HL-60 (cell line): Measurements from ENCODE around the gene ADGRD2.

Source experiments
- DNase-seq, 2 experiments: peaks; one replicate each; pipeline ENCODE4 v3.0.0-alpha.2; 2010 to 2020; ENCODE audit warnings: low read depth in 1 of 2, low spot score in 1 of 2
- H3K27ac ChIP-seq: fragments of 250-450 bp; sonication (Bioruptor Pico); replicated peaks from 2 replicates; pipeline ENCODE4 v1.5.1; 2020; ENCODE audit warnings: mild to moderate bottlenecking, moderate library complexity
- H3K27me3 ChIP-seq: fragments of 250-450 bp; sonication (Bioruptor Pico); 2 replicates; pipeline ENCODE4 v1.5.1; 2021; ENCODE audit warnings: mild to moderate bottlenecking, moderate library complexity; ENCODE audit not compliant: insufficient read depth, poor library complexity, severe bottlenecking
- H3K4me3 ChIP-seq: replicated peaks from 2 replicates; pipeline ENCODE4 v1.5.1; 2011; ENCODE audit warnings: mild to moderate bottlenecking, control low read depth, low read length; ENCODE audit not compliant: insufficient read depth
- CTCF ChIP-seq: IDR thresholded peaks from one replicate; pipeline ENCODE4 v1.5.1; 2011; ENCODE audit warnings: low read length, control low read depth, inconsistent platforms; ENCODE audit not compliant: insufficient read depth
- GABPA ChIP-seq: IDR thresholded peaks from 2 replicates; pipeline ENCODE4 v1.6.1; 2012; ENCODE audit warnings: low read depth
- POLR2AphosphoS5 ChIP-seq: IDR thresholded peaks from 2 replicates; pipeline ENCODE4 v1.6.1; 2012; ENCODE audit warnings: low read depth
- SPI1 ChIP-seq: IDR thresholded peaks from 2 replicates; pipeline ENCODE4 v1.6.1; 2012; ENCODE audit warnings: low read depth, mild to moderate bottlenecking, borderline replicate concordance
- TF ChIP-seq, protein P1 (sequence below): IDR thresholded peaks from 2 replicates; pipeline ENCODE4 v1.6.1; 2012; ENCODE audit warnings: low read depth; ENCODE audit not compliant: insufficient replicate concordance

Gene ADGRD2

GRCh38 chr9:124470306-124470705, 20.1 kb downstream of the ADGRD2 start:
- Histone ChIP-seq H3K4me3 (no peak overlapping the region), H3K27me3 (no peaks in the 10 kb centered on the region), H3K27ac (no peak overlapping the region)
- DNase-seq = no peak
- TF ChIP-seq GABPA (no peak), POLR2AphosphoS5 (no peak), SPI1 (no peak), CTCF (no peak)
- TF ChIP-seq, protein P1, sequence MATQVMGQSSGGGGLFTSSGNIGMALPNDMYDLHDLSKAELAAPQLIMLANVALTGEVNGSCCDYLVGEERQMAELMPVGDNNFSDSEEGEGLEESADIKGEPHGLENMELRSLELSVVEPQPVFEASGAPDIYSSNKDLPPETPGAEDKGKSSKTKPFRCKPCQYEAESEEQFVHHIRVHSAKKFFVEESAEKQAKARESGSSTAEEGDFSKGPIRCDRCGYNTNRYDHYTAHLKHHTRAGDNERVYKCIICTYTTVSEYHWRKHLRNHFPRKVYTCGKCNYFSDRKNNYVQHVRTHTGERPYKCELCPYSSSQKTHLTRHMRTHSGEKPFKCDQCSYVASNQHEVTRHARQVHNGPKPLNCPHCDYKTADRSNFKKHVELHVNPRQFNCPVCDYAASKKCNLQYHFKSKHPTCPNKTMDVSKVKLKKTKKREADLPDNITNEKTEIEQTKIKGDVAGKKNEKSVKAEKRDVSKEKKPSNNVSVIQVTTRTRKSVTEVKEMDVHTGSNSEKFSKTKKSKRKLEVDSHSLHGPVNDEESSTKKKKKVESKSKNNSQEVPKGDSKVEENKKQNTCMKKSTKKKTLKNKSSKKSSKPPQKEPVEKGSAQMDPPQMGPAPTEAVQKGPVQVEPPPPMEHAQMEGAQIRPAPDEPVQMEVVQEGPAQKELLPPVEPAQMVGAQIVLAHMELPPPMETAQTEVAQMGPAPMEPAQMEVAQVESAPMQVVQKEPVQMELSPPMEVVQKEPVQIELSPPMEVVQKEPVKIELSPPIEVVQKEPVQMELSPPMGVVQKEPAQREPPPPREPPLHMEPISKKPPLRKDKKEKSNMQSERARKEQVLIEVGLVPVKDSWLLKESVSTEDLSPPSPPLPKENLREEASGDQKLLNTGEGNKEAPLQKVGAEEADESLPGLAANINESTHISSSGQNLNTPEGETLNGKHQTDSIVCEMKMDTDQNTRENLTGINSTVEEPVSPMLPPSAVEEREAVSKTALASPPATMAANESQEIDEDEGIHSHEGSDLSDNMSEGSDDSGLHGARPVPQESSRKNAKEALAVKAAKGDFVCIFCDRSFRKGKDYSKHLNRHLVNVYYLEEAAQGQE = no peak

DNA sequence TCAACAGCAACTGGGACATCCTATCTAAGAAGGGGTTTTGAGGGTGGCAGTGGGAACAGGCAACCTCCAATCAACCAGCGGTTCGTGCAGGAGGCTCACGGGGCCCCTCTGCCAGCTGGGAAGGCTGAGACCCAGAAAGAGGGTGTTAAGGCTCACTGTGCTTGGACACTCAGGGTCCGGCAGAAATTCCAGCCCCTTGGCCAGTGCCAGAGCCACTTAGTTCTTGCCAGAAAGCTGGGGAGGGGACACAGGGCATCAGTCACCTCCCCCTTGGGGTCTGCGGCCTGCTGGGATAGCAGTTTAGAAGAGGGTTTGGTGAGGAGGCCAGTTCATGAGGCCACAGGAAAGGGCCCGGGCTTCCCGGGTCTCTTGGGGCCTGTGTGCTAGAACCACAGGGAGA, 20.5 kb downstream of the ADGRD2 start:
- no peak overlapping the region for H3K27ac ChIP-seq
- no peak for DNase-seq
- no peak for TF ChIP-seq CTCF
- no peak for TF ChIP-seq SPI1
- TF ChIP-seq, protein P1 = no peak
- TF ChIP-seq GABPA = no peak
- no peak for TF ChIP-seq POLR2AphosphoS5
- H3K27me3 ChIP-seq = no peaks in the 10 kb centered on the region
- no peak overlapping the region for H3K4me3 ChIP-seq

- TF ChIP-seq GABPA = no peak
- no peak for TF ChIP-seq CTCF
- TF ChIP-seq, protein P1 = no peak
- no peak for TF ChIP-seq SPI1
- no peak for TF ChIP-seq POLR2AphosphoS5
- no peak overlapping the region for H3K4me3 ChIP-seq
- no peak overlapping the region for H3K27ac ChIP-seq
- H3K27me3 ChIP-seq = no peaks in the 10 kb centered on the region
- no peak for DNase-seq
Observed at GRCh38 chr9:124471761-124472160, 21.5 kb downstream of the ADGRD2 start.
